Activated naive CD4-positive, alpha-beta T cell treated with anti-CD3 and anti-CD28 coated beads, Interleukin-2, amount 10 ng/mL, durations not matched to agents 7 days and 5 days (primary cell): ENCODE data around the gene TFPT.

Experiments used
- CTCF ChIA-PET: fragments of 350-600 bp; sonication (Branson Sonifier 250); formaldehyde crosslinking; loops from one replicate; lab custom pipeline; 2021; ENCODE audit warnings: antibody characterized with exemption; lab: Charles Lee
- DNase-seq: peaks from one replicate; pipeline ENCODE4 v3.0.0-alpha.2; 2020
- H3K27ac Mint-ChIP-seq: one replicate; pipeline ENCODE4 v1.8.0; 2021; ENCODE audit warnings: mild to moderate bottlenecking, moderate library complexity, mixed read lengths
- H3K27me3 Mint-ChIP-seq: one replicate; pipeline ENCODE4 v1.8.0; 2021; ENCODE audit warnings: mild to moderate bottlenecking, mixed read lengths
- H3K36me3 Mint-ChIP-seq: one replicate; pipeline ENCODE4 v1.8.0; 2021; ENCODE audit warnings: mixed read lengths
- H3K4me1 Mint-ChIP-seq: one replicate; pipeline ENCODE4 v1.8.0; 2021; ENCODE audit warnings: mixed read lengths
- H3K4me3 Mint-ChIP-seq: one replicate; pipeline ENCODE4 v1.8.0; 2021; ENCODE audit warnings: mild to moderate bottlenecking, moderate library complexity, mixed read lengths
- H3K9me3 Mint-ChIP-seq: one replicate; pipeline ENCODE4 v1.8.0; 2021; ENCODE audit warnings: mixed read lengths

Gene TFPT, protein sequence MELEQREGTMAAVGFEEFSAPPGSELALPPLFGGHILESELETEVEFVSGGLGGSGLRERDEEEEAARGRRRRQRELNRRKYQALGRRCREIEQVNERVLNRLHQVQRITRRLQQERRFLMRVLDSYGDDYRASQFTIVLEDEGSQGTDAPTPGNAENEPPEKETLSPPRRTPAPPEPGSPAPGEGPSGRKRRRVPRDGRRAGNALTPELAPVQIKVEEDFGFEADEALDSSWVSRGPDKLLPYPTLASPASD

DNA sequence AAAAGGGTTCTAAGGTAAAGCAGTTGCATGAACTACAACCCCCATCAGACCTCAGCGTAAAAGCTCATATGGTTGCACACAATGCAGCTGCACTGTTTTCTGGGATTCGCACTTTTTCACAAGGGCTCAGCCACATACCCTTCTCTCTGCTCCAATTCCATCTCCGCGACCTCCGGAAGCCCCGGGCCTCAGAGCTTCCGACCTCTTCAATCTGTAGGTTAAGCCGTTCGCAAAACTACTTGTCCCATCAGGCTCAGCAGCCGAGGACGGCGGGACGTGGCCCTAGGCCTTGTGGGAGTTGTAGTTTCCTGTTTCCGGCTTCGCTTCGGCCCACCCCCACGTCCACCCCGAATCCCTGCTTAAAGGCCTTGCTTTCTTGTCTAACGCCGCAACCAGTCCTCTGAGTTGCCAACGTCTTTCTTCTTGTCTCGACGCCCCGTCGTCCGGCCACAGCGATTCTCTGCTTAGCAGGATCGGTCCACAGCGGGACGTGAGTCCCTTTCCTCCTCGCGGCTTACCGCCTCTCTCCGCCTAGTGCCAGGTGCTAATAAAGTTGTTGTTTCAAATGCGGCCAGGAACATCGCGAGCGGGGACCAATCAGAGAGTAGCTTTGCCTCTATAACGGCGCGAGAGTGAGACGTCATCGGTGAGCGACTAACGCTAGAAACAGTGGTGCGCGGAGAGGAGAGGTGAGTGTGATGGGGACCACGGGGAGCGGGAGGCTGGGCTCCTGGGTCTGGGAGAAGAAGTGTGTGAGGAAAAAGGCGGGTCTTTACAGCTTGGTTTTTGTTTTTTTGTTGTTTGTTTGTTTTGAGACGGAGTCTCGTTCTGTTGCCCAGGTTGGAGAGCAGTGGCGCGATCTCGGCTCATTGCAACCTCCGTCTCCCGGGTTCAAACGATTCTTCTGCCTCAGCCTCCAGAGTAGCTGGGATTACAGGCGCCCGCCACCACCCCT lies at the start of gene TFPT, which contains the start of gene PRPF31:
TFPT (minus strand) TSS at position 549 of the 955 bp plus-strand sequence; CDS start at position 161, 388 bp downstream.
PRPF31 (plus strand) TSS at position 646 of the 955 bp plus-strand sequence. CDS start 2,525 bp downstream, outside the sequence.
- CTCF ChIA-PET = no interaction called here
- Mint-ChIP-seq H3K4me3 (peak within 1 kb of the TSS; percentile 85), H3K36me3 (peaks cover 27% of the 10 kb centered on the region), H3K4me1 (peaks cover 47% of the 10 kb centered on the region), H3K27ac (peak within 1 kb of the TSS; percentile 86), H3K9me3 (no peaks in the 10 kb centered on the region), H3K27me3 (no peaks in the 10 kb centered on the region)
- DNase-seq = peak; percentile 98

DNA sequence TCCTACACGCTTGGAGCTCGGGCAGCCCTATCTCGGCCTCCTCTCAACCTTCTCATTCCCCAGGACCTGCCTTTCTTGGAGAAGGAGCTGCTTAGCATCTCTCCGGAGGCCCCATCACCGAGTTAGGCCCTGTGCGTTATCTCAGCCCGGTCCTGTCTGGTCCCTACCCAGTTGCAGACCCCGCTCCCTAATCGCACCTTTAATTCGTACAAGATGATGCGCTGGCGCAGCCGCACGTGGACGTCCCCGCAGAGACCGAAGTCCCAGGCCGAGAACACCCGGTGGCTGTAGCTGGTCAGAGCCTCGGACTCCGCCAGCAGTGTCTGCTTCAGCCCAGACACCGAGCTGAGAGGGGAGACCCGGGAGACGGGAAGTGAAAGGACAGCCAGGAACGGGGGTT lies 49.8 kb upstream of the TFPT start:
- H3K9me3 Mint-ChIP-seq = no peaks in the 10 kb centered on the region
- H3K4me3 Mint-ChIP-seq = no peak overlapping the region
- H3K27ac Mint-ChIP-seq = no peak overlapping the region
- H3K27me3 Mint-ChIP-seq = peaks cover 42% of the 10 kb centered on the region
- peaks cover 6% of the 10 kb centered on the region for H3K36me3 Mint-ChIP-seq
- no peak for DNase-seq
- CTCF ChIA-PET = interaction anchor here (1.1 to 1.5 kb wide), 2 partner anchors 28 to 65 kb away, joined by 3 to 4 read pairs; no protein-coding TSS in a partner anchor
- peaks cover 52% of the 10 kb centered on the region for H3K4me1 Mint-ChIP-seq

DNA sequence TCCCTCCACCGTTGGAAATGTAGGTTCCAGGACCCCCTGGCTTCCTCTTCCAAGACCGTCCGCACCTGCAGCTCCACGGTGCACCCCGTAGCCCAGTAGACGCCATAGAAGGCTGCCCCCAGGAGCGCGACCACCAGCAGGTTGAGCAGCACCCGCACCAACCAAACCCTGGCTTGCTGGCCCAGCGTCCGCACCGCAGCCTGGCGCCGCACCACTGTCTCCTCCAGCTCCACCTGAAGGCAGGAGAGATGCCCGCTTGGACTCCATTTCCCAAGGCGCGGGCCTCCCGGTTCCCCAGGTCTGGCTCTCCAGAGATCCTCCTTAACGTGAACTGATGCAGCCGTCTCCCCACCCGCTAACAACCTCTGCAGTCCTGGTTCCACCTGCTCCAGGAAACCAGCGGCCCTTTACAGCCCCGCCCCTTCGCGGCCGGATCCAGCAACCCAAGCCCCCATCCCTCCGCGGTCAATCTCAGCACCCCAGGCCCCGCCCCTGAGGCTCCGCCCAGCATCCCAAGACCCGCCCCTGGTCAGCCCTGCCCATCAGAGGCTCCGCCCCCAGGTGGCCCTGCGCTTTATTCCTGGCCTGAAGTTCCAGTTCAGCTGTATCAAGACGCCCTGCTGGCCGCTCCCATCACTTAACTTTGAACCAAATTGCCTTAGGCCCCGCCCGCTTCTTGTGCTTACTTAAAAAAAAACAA lies 49.1 kb upstream of the TFPT start:
- Mint-ChIP-seq H3K4me1 (peaks cover 57% of the 10 kb centered on the region), H3K27ac (peak overlapping the region; percentile 19), H3K36me3 (peaks cover 6% of the 10 kb centered on the region), H3K27me3 (peaks cover 42% of the 10 kb centered on the region), H3K4me3 (peak overlapping the region; percentile 71), H3K9me3 (no peaks in the 10 kb centered on the region)
- DNase-seq = peak; percentile 80
- CTCF ChIA-PET = interaction anchor here (1.1 to 1.5 kb wide), 2 partner anchors 28 to 66 kb away, joined by 3 to 4 read pairs; no protein-coding TSS in a partner anchor

DNA sequence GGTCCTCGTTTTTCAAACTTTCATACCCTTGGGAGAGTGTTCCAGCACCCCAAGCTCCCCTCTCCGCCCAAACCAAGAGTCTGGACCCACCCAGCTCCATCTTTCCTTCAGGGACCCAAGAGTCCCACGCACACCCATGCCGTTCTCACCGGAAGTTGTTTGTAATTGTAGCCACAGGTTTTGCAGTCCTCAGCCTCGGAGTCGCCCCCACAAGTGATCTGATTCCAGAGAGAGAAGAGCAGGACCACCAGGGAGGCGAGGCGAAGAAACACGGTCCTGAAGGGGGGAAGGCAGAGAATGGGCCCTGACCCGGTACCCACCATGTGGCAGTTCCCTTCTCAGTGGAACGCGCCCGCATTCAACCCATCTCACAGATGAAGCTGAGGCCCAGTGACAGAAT lies 47.4 kb upstream of the TFPT start:
- peaks cover 65% of the 10 kb centered on the region for H3K4me1 Mint-ChIP-seq
- H3K36me3 Mint-ChIP-seq = peaks cover 9% of the 10 kb centered on the region
- H3K27ac Mint-ChIP-seq = peak overlapping the region; percentile 83
- no peaks in the 10 kb centered on the region for H3K9me3 Mint-ChIP-seq
- peak overlapping the region; percentile 78 for H3K4me3 Mint-ChIP-seq
- H3K27me3 Mint-ChIP-seq = peaks cover 42% of the 10 kb centered on the region
- no peak for DNase-seq
- CTCF ChIA-PET = no interaction called here

DNA sequence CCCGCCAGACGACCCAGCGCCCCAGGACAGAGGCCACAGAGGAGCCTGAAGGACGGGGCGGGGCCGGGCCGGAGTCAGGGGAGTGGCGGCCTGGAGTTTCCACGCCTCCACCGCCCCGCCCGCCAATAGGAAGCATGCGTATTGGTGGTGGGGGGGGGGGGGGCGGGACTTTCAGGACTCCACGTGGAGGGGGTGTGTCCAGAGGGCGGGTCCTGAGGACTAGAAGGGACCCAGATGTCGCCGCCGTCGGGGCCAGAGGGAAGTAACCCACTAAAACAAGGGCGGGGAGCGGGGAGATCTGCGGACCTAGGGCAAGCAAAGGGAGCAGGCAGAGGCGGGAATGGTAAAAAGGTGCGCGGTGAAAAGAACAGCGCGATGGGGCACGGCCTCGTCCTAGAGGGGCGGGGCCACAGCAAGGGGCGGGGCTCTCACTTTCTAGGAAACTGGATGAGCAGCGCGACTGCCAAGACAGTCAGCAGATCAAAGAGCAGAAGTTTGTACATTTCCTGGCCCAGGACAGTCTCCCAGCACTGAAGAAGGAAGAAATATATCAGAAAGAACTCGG lies 46.9 kb upstream of the TFPT start:
- Mint-ChIP-seq H3K4me3 (peak overlapping the region; percentile 78), H3K27me3 (peaks cover 42% of the 10 kb centered on the region), H3K27ac (peak overlapping the region; percentile 83), H3K36me3 (peaks cover 11% of the 10 kb centered on the region), H3K4me1 (peaks cover 68% of the 10 kb centered on the region), H3K9me3 (no peaks in the 10 kb centered on the region)
- DNase-seq = peak; percentile 89
- CTCF ChIA-PET = no interaction called here

DNA sequence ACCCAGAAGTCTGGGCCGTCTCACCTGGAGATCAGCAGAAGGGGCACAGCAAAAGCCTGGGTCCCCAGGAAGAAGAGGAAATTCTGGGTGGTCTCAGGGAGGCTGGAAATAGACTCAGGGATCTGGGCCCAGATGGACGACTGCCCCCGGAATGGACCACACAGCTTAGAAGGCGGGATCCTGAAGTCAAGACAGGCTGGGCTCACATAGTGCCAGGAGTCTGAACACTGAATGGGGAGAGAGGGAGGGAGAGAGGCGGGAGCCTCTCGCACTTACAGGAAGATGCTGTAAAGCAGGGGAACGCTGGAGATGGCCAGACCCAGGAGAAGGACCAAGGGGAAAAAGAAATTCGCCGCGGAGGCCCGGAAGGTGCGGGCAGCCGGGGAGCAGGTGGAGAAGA lies 45.4 kb upstream of the TFPT start:
- CTCF ChIA-PET = no interaction called here
- no peaks in the 10 kb centered on the region for H3K9me3 Mint-ChIP-seq
- H3K4me3 Mint-ChIP-seq = peak overlapping the region; percentile 94
- H3K27me3 Mint-ChIP-seq = peaks cover 29% of the 10 kb centered on the region
- peaks cover 21% of the 10 kb centered on the region for H3K36me3 Mint-ChIP-seq
- H3K4me1 Mint-ChIP-seq = peaks cover 79% of the 10 kb centered on the region
- DNase-seq = no peak
- peak overlapping the region; percentile 98 for H3K27ac Mint-ChIP-seq

DNA sequence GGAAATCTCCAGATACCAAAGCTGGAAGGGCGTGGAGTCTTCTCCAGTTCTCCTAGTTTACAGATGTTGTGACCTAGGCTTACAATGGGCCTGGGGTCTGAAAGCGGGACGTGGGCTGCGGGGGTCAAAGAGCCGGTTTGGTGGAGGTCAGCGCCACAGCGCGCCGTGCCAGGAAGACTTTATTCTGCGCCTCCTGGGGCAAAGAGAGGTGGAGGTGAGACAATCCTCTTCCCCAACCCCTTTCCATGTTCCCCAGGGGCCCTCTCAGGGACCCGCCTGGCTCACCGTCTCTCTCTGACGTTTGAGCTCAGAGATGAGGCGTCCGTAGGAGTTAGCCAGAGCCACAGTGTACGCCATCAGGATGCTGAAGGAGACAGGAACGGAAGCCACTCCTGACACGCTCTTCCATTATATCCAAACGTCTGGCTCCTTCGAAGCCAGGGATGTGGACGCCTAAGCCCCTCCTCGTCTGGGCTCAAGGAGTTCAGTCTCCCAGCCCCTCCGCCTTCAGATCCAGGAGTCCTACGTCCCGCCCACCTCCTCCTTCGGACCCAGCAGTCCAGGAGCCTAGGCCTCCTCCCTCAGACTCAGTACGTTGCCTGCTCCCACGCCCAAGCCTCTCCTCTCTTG lies 44.8 kb upstream of the TFPT start:
- peaks cover 79% of the 10 kb centered on the region for H3K4me1 Mint-ChIP-seq
- DNase-seq = peak; percentile 34
- H3K27ac Mint-ChIP-seq = peak overlapping the region; percentile 98
- no peaks in the 10 kb centered on the region for H3K9me3 Mint-ChIP-seq
- CTCF ChIA-PET = interaction anchor here (0.6 to 1.4 kb wide), 3 partner anchors 10 to 231 kb away, joined by 3 to 5 read pairs (median 3); partner anchors contain the start of gene MBOAT7
- H3K36me3 Mint-ChIP-seq = peaks cover 23% of the 10 kb centered on the region
- H3K4me3 Mint-ChIP-seq = peak overlapping the region; percentile 94
- H3K27me3 Mint-ChIP-seq = peaks cover 24% of the 10 kb centered on the region

DNA sequence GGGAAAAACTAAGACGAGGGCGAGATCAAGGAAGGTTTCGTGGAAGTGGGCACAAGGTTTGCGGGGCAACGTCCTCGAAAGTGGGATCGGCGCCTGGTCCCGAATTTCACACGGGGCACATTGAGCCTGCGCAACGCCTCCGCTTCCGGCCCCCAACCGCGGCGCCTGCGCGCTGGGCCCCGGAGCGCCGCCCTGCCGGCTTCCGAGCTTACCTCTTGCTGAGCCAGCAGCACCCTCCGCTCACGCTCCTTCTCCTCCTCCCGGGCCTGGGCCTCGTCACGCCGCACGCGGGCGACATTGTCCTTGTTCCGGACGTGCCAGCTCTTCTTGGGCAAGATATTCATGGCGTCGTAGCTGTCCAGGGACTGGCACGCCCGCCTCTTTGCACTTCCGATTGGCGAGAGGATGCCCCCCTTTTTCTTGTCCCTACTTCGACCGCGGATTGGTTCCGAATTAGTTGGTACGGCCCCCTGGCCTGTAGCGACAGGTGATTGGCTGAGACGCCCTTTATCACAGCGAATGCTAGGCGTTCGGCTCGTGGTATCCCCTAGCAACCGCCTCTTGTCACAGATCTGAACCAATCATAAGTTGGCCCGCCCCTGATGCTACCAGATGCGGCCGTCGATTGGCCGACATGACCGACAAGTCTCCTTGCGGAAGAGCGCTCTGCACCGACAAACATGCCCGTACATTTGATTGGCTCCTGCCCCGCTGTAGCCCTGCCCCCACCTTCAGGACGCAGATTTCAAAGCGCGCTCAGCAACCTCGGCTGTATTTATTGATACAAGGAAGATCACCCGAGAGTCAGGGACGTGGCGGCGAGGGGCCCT lies 44.1 kb upstream of the TFPT start, which contains the start of gene LENG1:
LENG1 (minus strand) TSS at position 370 of the 830 bp plus-strand sequence; CDS start at position 344, 26 bp downstream.
- H3K27ac Mint-ChIP-seq = peak within 1 kb of the TSS; percentile 98
- no peaks in the 10 kb centered on the region for H3K9me3 Mint-ChIP-seq
- DNase-seq = peak; percentile 100
- H3K4me3 Mint-ChIP-seq = peak within 1 kb of the TSS; percentile 94
- CTCF ChIA-PET = interaction anchor here (0.6 to 1.6 kb wide), 7 partner anchors 9 to 232 kb away, joined by 3 to 5 read pairs (median 3); partner anchors contain the start of genes CNOT3 and MBOAT7
- H3K27me3 Mint-ChIP-seq = peaks cover 16% of the 10 kb centered on the region
- peaks cover 79% of the 10 kb centered on the region for H3K4me1 Mint-ChIP-seq
- H3K36me3 Mint-ChIP-seq = peaks cover 29% of the 10 kb centered on the region

DNA sequence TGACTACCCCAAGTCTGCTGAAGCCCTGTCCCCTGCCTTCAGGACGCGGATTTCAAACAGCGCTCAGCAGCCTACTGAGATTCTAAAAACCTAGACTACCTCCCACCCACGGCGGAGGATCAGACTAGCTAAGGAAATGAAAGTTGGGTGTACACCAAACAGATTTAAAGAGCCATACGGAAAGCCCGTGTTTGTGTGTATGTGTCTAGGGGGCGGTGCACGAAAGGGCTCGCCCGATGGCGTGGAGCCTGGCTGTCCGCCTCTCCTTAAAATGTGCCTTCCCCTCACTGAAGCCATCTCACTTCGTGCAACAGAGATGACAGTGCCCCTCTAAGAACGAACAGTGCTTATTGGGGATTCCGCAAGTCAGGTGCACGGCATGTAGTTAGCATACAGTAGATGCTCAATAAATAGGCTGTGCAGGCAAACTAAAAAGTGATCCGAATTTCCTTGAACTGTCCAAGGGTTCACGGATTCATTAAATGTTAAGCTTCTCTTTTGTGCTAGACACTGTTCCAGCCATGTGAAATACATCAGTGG lies 43.4 kb upstream of the TFPT start:
- H3K4me1 Mint-ChIP-seq = peaks cover 78% of the 10 kb centered on the region
- CTCF ChIA-PET = interaction anchor here (1.0 to 1.6 kb wide), 6 partner anchors 10 to 232 kb away, joined by 3 to 5 read pairs (median 4); partner anchors contain the start of genes CNOT3 and MBOAT7
- DNase-seq = peak; percentile 61
- peaks cover 11% of the 10 kb centered on the region for H3K27me3 Mint-ChIP-seq
- H3K36me3 Mint-ChIP-seq = peaks cover 31% of the 10 kb centered on the region
- peak overlapping the region; percentile 94 for H3K4me3 Mint-ChIP-seq
- H3K27ac Mint-ChIP-seq = peak overlapping the region; percentile 98
- no peaks in the 10 kb centered on the region for H3K9me3 Mint-ChIP-seq

DNA sequence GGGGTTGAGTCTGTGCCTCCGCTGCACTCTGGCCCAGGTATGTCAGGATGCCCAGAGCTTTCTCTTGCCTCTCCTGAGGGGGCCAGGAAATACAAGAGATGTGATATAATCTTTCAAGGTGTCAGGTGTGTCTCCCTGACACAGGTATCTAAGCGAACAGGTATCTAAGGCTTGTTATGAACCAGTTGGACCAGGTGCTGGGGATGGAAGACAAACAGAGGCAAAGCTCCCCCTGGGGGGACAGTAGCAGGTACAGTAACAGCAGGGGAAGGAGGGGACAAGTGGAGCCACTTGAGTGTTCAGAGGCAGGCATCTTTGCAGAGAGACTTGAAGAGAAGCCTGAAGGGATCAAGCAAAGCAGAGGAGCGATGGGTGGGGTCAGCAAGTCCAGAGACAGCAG lies 41.5 kb upstream of the TFPT start:
- no peak for DNase-seq
- Mint-ChIP-seq H3K4me3 (peak overlapping the region; percentile 19), H3K36me3 (peaks cover 43% of the 10 kb centered on the region), H3K9me3 (no peaks in the 10 kb centered on the region), H3K27ac (no peak overlapping the region), H3K27me3 (no peaks in the 10 kb centered on the region), H3K4me1 (peaks cover 64% of the 10 kb centered on the region)
- CTCF ChIA-PET = no interaction called here

DNA sequence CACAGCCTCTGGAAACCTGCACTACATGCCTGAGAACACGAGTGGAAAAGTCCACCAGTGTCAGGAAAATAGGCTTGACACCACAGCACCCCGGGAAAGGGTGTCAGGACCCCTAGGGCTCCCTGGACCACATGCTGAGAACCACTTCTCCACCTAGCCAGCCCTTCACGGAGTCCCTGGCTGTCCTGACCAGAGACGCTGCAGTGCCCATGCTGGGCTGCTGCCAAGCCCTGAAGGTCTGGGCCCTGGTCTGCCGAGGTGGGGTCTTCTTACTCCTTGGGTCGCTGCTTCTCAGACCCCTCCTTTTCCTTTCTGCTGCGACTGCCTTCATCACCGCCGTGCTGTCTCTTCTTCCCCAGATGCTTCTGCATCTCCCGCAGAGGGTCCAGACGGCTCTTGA lies 41.0 kb upstream of the TFPT start:
- CTCF ChIA-PET = no interaction called here
- no peaks in the 10 kb centered on the region for H3K27me3 Mint-ChIP-seq
- peak overlapping the region; percentile 49 for H3K27ac Mint-ChIP-seq
- H3K4me1 Mint-ChIP-seq = peaks cover 61% of the 10 kb centered on the region
- H3K4me3 Mint-ChIP-seq = no peak overlapping the region
- no peaks in the 10 kb centered on the region for H3K9me3 Mint-ChIP-seq
- H3K36me3 Mint-ChIP-seq = peaks cover 46% of the 10 kb centered on the region
- no peak for DNase-seq

DNA sequence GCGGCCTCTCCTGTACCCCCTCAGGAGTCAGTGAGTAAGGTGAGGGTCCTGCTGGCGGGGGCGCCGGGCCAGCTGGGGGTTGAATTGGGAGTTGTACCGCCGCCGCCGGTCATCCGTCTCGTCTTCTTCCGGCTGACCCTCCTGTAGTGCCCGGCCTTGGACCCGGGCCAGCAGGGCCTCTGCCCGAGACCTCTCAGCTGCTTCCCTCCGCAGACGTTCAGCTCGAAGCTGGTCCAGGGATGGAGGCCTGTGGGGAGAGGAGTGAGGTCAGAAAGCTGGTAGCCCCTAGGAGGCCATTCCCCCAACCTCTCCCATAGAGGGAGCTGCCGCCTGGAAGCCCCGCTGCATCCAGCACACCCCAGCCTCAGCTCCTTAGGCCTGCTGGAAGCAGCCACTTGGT lies 40.2 kb upstream of the TFPT start:
- H3K9me3 Mint-ChIP-seq = no peaks in the 10 kb centered on the region
- CTCF ChIA-PET = no interaction called here
- peaks cover 52% of the 10 kb centered on the region for H3K36me3 Mint-ChIP-seq
- peak overlapping the region; percentile 80 for H3K27ac Mint-ChIP-seq
- H3K27me3 Mint-ChIP-seq = no peaks in the 10 kb centered on the region
- no peak overlapping the region for H3K4me3 Mint-ChIP-seq
- H3K4me1 Mint-ChIP-seq = peaks cover 57% of the 10 kb centered on the region
- DNase-seq = no peak
